Astrocyte of the cerebellum (primary cell): ENCODE results near the gene PRKAR1B.

ENCODE experiments used
- DNase-seq: peaks from one replicate; pipeline ENCODE4 v3.0.0-alpha.2; 2011; ENCODE audit warnings: low read depth
- H3K4me3 ChIP-seq: 2 replicates; pipeline ENCODE4 v1.5.1; 2011; ENCODE audit warnings: mild to moderate bottlenecking, low read depth, low read length, moderate library complexity
- in situ Hi-C: cut with HindIII; loops from 2 replicates; pipeline ENCODE4 v1.10.0; 2017; ENCODE audit warnings: low sequenced_read_pairs
- TF ChIP-seq, protein P1 (sequence below): IDR thresholded peaks from 2 replicates; pipeline ENCODE4 v1.5.1; 2012; ENCODE audit warnings: low read length, low read depth, moderate library complexity, mild to moderate bottlenecking; ENCODE audit errors: missing control alignments

PRKAR1B gene

DNA sequence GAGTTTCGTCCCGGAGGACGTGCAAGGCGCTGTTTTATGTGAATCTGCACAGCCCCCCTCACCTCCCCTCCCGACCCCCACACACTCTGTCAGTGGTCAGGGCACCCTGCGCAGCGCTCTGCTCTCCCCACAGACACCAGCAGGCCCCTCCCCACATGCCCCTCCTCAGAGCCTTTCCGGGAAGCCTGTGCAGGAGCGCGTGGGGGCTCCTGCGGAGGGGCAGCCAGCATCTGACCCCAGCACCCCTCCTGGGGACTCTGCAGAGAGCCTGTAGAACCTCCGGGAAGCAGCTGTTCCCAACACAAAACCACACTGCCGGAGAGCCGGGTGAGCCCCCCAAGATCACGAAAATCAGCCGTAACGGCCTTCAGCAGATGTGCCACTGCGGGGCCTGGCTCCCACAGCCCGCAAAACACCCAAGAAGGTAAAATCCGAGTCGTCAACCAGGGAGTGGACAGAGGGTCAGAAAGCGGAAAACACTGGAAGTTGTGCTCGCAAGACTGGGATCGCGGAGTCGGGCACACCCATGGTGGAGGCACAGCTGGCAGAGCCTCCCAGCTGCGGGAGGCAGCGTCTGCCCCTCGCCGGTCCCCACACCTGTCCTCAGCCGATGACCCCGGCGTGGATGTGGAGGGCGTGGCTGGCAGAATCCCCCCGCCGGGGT is 153.7 kb downstream of the PRKAR1B start:
- H3K4me3 ChIP-seq: no peak overlapping the region
- in situ Hi-C loops: no loop called here
- DNase-seq: no peak
- TF ChIP-seq, protein P1, sequence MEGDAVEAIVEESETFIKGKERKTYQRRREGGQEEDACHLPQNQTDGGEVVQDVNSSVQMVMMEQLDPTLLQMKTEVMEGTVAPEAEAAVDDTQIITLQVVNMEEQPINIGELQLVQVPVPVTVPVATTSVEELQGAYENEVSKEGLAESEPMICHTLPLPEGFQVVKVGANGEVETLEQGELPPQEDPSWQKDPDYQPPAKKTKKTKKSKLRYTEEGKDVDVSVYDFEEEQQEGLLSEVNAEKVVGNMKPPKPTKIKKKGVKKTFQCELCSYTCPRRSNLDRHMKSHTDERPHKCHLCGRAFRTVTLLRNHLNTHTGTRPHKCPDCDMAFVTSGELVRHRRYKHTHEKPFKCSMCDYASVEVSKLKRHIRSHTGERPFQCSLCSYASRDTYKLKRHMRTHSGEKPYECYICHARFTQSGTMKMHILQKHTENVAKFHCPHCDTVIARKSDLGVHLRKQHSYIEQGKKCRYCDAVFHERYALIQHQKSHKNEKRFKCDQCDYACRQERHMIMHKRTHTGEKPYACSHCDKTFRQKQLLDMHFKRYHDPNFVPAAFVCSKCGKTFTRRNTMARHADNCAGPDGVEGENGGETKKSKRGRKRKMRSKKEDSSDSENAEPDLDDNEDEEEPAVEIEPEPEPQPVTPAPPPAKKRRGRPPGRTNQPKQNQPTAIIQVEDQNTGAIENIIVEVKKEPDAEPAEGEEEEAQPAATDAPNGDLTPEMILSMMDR: no peak

DNA sequence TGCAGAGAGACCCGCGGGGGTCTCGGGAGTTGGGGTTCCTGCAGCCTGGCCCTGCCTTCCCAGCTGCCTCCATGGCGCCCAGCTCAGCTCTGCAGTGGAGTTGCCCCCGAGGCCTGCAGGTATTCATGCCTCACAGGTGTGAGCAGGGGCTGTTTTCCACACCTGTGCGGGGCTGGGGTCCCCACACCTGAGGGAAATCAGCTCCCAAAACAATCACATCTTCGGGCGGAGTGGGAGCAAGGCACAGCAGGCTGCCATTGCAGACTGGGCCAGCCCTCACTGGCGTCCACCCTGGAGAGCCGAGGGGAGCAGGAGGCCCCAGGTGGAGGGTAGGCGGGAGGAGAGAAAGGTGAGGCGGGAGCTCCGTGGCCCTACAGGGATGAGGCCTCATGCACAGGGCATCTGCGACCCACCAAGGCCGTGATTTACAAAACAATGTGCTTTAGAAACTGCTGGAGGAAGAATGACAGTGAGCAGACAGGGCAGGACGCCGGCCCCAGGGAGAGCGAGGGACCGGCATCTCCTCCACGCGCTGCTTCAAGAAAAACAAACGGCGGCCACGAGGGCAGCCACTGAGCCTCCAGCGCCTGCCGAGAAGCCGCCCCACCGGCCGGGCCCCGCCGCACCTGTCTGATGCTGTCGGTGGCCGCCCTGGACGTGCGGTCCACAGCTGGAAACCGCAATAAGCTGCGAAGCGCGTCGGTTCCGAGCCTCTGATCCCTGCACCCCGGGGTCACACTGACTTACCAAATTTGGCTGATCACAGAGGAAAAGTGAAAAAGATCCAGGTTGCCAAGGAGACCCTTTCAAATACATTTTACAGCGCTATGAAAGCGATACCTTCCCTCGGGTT is 154.4 kb downstream of the PRKAR1B start:
- TF ChIP-seq, protein P1: no peak
- H3K4me3 ChIP-seq: no peak overlapping the region
- no peak for DNase-seq
- in situ Hi-C loops: no loop called here

DNA sequence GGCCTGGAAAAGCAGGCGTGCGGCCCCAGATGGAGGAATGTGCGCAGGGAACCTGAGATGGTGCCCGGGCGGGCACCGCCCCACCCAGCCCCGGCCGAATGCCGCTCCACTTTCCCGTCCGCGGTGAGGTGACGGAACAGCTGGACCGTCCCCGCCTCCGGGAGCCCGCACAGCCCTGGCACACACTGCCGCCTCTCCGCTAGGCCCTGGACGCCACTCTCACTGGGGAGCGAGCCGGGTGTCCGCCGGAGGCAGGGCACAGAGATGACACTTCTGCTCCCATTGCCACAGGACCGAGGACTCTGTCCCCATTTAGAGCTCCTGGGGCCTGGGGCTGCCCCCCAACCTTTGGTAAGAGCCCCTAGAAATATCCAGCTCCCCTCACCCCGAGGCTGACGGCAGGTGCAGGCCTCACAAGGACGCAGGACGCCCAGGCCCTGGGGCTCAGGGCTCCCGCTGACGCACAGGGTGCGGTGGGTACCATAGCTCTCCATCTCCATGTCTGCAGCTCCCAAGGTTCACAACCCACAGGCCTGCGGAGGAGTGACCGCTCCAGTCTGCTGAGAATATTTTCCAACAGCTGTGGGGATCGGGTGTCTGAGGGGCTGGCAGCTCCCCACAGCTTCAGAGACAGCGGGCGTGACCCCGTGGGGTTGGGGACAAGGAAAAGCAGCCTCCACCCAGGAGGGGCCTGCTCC is 155.2 kb downstream of the PRKAR1B start:
- H3K4me3 ChIP-seq: no peak overlapping the region
- TF ChIP-seq, protein P1: no peak
- no peak for DNase-seq
- in situ Hi-C loops: no loop called here

DNA sequence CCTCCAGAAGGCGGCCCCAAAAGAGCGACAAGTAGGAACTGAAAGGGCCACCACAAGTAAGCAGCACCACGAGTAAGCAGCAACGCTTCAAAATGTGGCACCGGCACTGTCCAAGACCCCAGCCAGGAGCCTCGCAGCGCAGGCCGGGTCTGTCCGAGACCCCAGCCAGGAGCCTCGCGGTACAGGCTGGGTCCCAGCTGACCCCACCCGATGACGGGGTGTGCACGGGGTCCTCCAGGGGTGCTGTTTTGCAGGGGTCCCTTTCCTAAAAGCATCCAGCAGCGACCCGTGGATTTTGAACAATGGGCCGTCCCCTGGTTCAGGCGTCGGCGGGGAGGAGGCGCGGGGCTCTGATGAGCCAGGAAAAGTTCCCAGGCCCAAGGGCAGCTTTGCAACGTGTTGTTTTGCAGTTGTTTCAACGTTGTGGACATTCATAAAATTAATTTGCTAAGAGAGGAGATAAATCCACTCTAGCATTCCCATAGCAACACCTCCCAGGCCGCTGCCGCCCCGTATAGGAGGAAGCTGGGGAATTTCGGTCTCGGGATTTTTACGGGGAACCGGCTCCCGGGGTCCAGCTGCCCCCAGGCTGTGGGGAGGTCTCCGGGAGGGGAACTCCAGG is 155.9 kb downstream of the PRKAR1B start:
- in situ Hi-C loops: no loop called here
- TF ChIP-seq, protein P1: no peak
- H3K4me3 ChIP-seq: no peak overlapping the region
- DNase-seq: no peak

DNA sequence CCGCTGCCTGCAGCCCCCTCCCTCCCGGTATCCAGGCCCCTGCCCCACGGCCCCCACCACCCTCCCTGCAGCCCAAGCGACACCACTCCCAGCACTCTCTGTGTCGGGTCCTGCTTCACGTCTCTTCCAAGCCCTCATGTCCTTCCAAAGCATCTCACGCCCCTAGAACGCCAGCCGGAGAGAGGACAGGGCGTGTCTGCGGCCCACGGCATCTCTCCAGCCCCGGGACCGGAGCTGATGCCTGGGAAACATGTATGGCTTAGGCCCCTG is 156.3 kb downstream of the PRKAR1B start:
- no peak for DNase-seq
- H3K4me3 ChIP-seq: no peak overlapping the region
- in situ Hi-C loops: no loop called here
- TF ChIP-seq, protein P1: no peak
